ENCODE measurements around the gene CCT6B. TPM values are rescaled to one million over a fixed set of nuclear protein-coding genes. Genes with fewer than 3 reads are reported as not detected.
"Not testable (repeated sequence)": the region's sequence is repeated elsewhere in the genome, so short reads cannot be mapped to it uniquely, and the experiment has no call there.

Gene CCT6B
- total and polyA plus RNA-seq, 8 donors: 0.58 to 5.1 (median 3.6) TPM

- no peak for ATAC-seq
- H3K36me3 ChIP-seq: no peaks in the 10 kb centered on the region
- H3K9me3 ChIP-seq: no peaks in the 10 kb centered on the region
- H3K4me1 ChIP-seq: peaks cover 0 to 9% of the 10 kb centered on the region in 2 donors
- intact Hi-C loops (cut with DNase I): no loop called here
- no peak overlapping the region for H3K4me3 ChIP-seq
- H3K27ac ChIP-seq: no peak overlapping the region
- H3K27me3 ChIP-seq: no peaks in the 10 kb centered on the region
- DNase-seq: no peak
- TF ChIP-seq CTCF (IDR thresholded peaks at IDR 0.05): no peak
Measured at GRCh38 chr17:34974794-34975785, 13.8 kb upstream of the CCT6B start.

- no peaks in the 10 kb centered on the region for H3K4me1 ChIP-seq
- no peak overlapping the region for H3K4me3 ChIP-seq
- H3K27ac ChIP-seq: no peak overlapping the region
- intact Hi-C loops (cut with DNase I): no loop called here
- no peak for DNase-seq
- no peaks in the 10 kb centered on the region for H3K9me3 ChIP-seq
- no peak for ATAC-seq
- no peak for TF ChIP-seq CTCF (IDR thresholded peaks at IDR 0.05)
- H3K36me3 ChIP-seq: peaks cover 0 to 3% of the 10 kb centered on the region in 2 donors
- no peaks in the 10 kb centered on the region for H3K27me3 ChIP-seq
Measured at GRCh38 chr17:34974179-34974578, 12.9 kb upstream of the CCT6B start.

- TF ChIP-seq CTCF (IDR thresholded peaks at IDR 0.05): no peak
- intact Hi-C loops (cut with DNase I): no loop called here
- no peaks in the 10 kb centered on the region for H3K9me3 ChIP-seq
- no peak overlapping the region for H3K27ac ChIP-seq
- H3K36me3 ChIP-seq: no peaks in the 10 kb centered on the region
- H3K4me3 ChIP-seq: no peak overlapping the region
- H3K27me3 ChIP-seq: no peaks in the 10 kb centered on the region
- H3K4me1 ChIP-seq: peaks cover 10 to 24% of the 10 kb centered on the region in 2 donors
- ATAC-seq (no peak), DNase-seq (no peak)
Measured at GRCh38 chr17:34958438-34958837, 2.8 kb downstream of the CCT6B start.

GRCh38 chr17:34950780-34951179 is 10.5 kb downstream of the CCT6B start:
- H3K27ac ChIP-seq; H3K4me3 ChIP-seq; H3K9me3 ChIP-seq; H3K27me3 ChIP-seq; H3K4me1 ChIP-seq; DNase-seq; intact Hi-C loops (cut with DNase I); ATAC-seq; H3K36me3 ChIP-seq: not testable (repeated sequence)

- DNase-seq: no peak
- Histone ChIP-seq H3K27ac (no peak overlapping the region), H3K4me1 (no peaks in the 10 kb centered on the region), H3K36me3 (no peaks in the 10 kb centered on the region), H3K27me3 (no peaks in the 10 kb centered on the region), H3K4me3 (no peak overlapping the region), H3K9me3 (no peaks in the 10 kb centered on the region)
- TF ChIP-seq CTCF (IDR thresholded peaks at IDR 0.05): no peak
- ATAC-seq: no peak
- intact Hi-C loops (cut with DNase I): no loop called here
Measured at GRCh38 chr17:34930283-34930682, 31.0 kb downstream of the CCT6B start.

Data from left lung (tissue), 10 donors.